CD4-positive, alpha-beta T cell treated with Interleukin-17A for 1 hour (primary cell): ENCODE data around the gene GGNBP2.
"Not testable (repeated sequence)": the region's sequence is repeated elsewhere in the genome, so short reads cannot be mapped to it uniquely, and the experiment has no call there.

Source experiments
- DNase-seq: peaks from one replicate; pipeline ENCODE4 v3.0.0-alpha.2; 2020

The GGNBP2 gene

GRCh38 chr17:36605028-36605427, 60.3 kb downstream of the GGNBP2 start:
- not testable (repeated sequence) for DNase-seq

DNA sequence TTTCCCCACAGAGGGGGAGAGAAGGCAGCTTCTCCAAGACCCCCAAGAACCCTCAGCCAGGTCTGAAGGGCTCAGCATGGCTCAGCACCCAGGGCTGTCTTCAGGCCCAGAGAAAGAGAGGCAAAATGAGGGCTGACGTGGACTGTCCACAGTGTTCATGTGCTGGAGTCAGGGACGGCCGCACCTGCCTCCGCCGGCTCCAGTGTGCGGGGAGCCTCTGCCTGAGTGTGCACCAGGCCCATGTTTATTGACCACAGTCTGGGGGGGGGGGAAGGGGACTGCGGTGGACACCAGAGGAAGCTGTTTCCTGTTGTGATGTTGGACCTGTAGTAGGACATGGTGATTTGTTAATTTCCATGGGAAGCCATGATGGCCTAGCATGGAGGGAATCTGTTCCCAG, 63.6 kb downstream of the GGNBP2 start:
- DNase-seq, result no peak

DNA sequence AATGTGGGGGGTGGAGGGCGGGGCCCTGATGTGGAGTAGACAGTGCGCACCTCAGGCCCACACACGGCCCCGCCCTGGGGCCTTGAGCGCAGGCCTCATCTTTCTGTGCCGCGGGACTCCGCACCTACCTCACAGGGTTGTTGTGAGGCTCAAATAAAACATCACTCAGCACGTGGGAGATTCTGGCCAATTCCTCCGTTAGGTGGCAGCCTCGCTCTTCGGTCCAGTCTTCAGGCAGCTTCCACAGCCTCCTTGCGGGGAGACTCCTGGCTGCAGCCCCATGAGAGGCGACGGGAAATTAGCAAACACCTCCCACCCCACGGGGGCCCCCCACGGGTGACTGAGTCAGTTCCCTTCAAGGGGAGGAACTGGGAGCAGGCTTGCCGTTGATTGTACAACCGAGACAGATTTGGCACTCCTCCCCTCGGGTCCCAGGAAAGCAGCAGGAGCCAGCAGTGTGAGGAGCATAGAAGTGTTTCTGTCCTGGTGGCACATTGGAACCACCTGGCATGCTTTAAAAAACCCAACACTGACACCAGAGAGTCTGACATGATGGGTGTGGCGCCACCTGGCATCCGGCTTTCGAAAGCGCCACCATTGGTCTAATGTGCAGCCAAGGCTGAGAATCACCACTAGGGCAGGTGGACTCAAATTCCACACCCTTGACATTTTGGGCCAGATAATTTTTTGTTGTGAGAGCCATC, 64.2 kb downstream of the GGNBP2 start:
- no peak for DNase-seq

DNA sequence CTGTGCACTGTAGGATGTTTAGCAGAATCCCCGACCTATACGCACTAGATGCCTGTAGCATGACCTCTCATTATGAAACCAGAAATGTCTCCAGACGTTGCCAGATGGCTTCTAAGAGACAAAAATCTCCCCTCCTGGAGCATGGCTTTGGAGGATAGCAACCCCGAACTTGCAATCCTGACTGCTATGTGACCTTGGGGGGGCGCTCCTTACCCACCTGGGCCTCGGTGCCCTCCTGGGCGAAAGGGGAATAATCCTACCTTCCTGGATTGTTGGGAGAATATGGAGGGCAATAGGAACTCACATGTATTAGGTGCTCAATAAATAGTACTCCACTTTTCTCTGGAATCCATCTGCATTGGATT, 64.8 kb downstream of the GGNBP2 start:
- no peak for DNase-seq

DNA sequence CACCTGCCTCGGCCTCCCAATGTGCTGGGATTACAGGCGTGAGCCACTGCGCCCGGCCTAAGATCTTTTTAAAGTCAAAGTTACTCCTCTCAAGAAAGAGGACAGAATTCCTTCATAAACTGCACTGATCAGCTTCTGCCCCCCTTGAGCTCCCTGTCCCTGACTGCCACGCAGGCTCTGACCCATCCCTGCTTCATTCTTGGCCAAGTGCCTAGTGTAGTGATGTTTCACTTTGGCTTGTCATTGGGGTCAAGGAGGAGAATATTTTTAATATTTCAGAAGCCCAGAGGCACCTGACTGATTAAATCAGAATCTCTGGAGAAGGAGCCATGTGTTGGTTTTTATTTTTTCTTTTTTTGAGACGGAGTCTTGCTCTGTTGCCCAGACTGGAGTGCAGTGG, 65.8 kb downstream of the GGNBP2 start:
- DNase-seq, result no peak

DNA sequence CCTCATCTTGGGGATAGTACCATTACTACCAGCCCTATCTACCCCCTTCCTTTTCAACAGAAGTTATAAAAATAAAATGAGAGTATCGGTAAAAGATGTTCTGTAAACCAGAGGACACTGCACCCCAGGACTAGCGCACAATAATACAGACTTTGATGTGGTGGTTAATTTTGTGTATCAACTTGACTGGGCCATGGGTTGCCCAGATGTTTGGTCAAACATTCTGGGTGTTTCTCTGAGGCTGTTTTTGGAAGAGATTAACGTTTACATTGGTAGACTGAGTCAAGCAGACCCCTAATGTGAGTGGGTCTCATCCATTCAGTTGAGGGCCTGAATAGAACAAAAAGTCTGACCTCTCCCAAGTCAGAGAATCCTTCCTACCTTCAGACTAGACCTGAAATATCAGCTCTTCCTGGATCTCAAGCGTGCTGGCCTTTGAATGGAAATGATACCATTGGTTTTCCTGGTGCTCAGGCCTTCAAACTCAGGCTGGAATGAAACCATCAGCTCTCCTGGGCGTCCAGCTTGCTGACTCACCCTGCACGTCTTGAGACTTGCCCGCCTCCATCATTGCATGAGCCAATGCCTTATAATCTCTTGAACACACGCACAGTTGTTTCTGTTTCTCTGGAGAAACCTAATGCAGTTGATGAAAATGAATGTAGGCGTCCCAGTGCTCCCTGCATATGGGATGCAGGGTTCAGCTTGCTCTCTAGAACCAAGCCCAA, 66.8 kb downstream of the GGNBP2 start:
- no peak for DNase-seq

GRCh38 chr17:36612323-36612722, 67.6 kb downstream of the GGNBP2 start:
- no peak for DNase-seq

- DNase-seq, result no peak
These were observed 68.4 kb downstream of the GGNBP2 start for GRCh38 chr17:36613155-36613554.

- no peak for DNase-seq
These were observed 69.4 kb downstream of the GGNBP2 start for GRCh38 chr17:36614081-36614480.

GRCh38 chr17:36614933-36615332, 70.2 kb downstream of the GGNBP2 start:
- no peak for DNase-seq

- no peak for DNase-seq
These were observed 71.6 kb downstream of the GGNBP2 start for GRCh38 chr17:36616061-36617029.

GRCh38 chr17:36617773-36618172, 73.1 kb downstream of the GGNBP2 start:
- DNase-seq, result no peak

- no peak for DNase-seq
These were observed 78.6 kb downstream of the GGNBP2 start for GRCh38 chr17:36623281-36623680.

- no peak for DNase-seq
These were observed 80.5 kb downstream of the GGNBP2 start for GRCh38 chr17:36625188-36625587.

- DNase-seq, result no peak
These were observed 82.4 kb downstream of the GGNBP2 start for GRCh38 chr17:36627101-36627500.

- DNase-seq, result no peak
These were observed 83.9 kb downstream of the GGNBP2 start for GRCh38 chr17:36628576-36628975.

DNA sequence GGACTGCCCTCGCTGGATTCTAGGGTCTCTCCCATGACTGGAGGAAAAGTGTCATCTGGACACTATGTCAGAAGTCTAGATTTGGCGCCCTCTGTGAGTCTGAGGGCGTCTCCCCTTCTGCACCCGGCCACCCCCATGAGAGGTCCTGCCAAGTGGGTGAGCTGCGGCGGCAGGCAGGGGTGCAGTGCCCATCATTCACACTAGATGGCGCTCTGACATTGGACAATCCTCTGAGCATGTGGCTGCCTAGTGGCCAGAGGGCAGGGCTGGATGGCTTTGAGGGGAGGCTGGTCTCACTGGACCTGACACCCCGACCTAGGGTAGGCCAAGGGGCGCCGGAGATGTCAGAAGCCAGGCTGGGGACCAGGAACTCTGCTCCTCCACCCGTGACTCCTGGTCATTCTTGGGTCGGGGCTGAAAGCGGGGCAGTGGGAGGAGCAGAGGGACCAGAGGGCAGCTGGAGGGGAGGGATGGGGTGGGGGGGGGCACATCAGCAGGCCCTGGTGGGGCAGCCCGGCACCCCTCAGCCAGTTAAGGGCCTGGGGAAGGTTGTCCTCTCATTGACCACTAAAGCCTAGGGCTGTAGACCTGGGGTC, 84.6 kb downstream of the GGNBP2 start:
- DNase-seq, result peak; percentile 81

GRCh38 chr17:36629970-36630502, 85.3 kb downstream of the GGNBP2 start:
- no peak for DNase-seq

DNA sequence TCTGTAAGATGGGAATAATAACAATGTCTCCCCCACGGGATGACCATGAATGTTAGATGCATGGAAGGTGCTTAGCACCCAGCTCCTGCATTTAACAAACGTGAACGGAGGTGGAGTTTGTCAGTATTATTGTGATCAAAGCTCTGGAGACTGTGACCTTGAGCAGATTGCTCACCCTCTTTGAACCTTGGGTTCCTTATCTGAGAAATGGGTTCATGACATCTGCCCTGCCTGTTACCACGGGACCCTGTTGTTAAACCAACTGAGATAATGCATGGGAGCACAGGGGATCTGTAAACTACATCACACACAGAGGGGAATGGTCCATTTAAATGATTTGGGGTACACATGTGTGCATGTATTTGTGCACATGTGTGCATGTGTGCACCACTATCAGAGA, 86.3 kb downstream of the GGNBP2 start:
- no peak for DNase-seq

GRCh38 chr17:36632916-36633771, 88.4 kb downstream of the GGNBP2 start:
- no peak for DNase-seq
